NCI-H2081 treated with DMSO at 0.1 percent for 48 hours (cell line): ENCODE measurements around the gene PDCD2.
"Not testable (repeated sequence)": the region's sequence is repeated elsewhere in the genome, so short reads cannot be mapped to it uniquely, and the experiment has no call there.

Experiments used
- DNase-seq: peaks from one replicate; lab custom pipeline; 2025; lab: John Stamatoyannopoulos, UW

Gene PDCD2

DNA sequence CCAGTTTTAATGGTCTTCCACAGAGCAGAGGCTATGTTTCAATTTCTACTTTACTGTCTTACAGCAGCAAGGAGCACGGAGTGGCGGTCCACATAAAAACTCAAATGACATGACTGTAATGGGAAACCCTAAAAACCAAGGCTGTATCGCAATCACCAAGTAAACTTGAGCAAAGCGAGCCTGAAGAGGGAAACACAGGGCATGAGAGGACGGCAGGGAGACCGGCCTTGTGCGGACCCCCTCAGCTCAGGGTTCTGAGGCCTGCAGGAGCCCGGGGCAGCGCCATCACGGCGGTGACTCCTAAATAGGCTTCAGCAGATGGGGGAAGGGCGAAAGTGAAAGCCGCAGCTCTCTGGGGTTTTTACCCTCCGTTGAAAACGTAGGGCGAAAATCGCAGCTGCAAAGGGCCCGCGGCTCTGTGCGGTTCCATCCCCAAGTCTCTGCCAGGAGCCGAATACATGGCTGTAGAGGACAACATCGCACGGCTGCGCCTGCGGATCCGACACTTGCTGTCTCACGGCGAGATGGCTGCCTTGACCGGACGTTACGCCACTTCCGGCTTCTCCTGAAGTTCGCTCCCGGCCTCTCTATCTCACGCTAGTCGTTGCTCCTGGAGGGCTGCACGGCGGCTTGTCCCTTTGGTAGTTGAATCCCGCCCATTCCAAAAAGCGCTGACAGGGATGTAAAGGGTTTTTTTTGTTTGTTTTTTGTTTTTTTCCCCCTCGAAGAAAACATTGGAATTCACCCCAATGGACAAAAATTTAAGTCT is 31.5 kb downstream of the PDCD2 start, which contains the start of gene PSMB1:
PSMB1 (minus strand) TSS at position 543 of the 769 bp plus-strand sequence; CDS start at position 478, 65 bp downstream.
- DNase-seq = no peak

- no peak for DNase-seq
Measured at GRCh38 chr6:170545405-170545804, 39.0 kb downstream of the PDCD2 start.

DNA sequence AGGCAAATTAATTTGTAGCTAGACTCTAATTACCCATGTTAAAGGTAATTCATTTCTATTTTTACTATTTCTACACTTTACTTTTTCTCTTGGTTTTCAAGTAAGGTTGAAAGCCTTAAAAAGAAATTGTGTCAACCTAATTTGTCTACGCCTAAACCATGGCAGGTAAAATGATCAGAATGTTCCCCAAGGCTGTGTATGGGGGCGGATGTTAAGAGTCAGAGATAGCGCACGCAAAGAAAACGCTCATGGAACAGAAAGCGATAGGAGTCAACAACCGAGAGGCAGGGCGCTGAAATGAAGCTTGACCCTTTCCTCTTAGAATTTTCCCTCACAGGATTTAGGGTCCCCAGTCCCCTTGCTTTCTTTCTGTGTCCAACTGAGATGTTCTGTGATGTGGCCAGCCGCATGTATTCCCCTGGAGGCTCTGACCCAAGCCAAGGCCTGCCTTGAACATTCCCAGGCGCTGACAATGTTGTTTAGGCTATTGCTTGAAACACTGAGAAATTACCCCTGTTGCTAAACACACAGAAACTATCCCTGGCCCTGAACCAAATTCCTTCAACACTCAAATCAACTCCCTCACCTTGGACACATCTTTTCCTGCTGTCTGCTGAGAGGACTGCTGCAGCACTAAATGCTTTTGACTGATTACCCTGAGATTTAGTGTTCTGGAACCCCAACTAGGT is 42.3 kb downstream of the PDCD2 start:
- no peak for DNase-seq

GRCh38 chr6:170537329-170537728 is 47.1 kb downstream of the PDCD2 start:
- DNase-seq = no peak

DNA sequence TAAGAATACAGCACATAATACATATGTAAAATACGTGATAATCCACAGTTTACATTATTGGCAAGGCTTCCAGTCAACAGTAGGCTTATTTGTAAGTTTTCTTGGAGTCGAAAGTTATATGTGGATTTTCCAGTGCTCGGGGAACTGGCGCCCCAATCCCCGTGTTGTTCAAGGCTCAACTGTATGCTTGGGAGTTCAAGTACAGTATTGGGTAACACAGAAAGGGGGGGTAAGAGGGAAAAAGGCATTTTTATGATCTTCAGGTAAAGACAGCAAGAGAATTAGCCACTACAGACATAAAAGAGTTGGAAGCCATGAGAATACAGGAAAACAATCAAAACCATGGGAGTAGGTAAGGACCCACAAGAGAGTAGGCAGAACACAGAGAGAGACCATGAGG is 47.8 kb downstream of the PDCD2 start:
- no peak for DNase-seq

DNA sequence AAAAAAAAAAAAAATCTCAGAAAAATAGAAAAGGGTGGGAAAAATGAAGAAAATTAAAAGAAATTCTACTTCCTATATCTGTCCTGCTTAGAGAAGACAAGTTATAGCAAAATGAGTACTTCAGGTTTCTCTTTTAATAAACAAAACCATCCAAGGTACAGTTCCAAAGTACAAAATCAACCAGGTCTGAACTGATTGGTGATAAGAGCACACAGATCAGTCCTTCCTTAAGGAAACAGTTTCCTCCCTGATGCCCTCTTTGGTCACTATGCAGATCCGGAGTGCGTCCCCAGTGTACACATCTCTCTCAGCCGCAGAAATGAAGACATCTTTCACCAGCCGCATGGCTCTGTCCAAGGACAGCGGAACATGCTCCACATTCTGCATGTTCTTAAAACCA is 49.4 kb downstream of the PDCD2 start:
- no peak for DNase-seq

- DNase-seq = no peak
Measured at GRCh38 chr6:170533792-170534191, 50.6 kb downstream of the PDCD2 start.

DNA sequence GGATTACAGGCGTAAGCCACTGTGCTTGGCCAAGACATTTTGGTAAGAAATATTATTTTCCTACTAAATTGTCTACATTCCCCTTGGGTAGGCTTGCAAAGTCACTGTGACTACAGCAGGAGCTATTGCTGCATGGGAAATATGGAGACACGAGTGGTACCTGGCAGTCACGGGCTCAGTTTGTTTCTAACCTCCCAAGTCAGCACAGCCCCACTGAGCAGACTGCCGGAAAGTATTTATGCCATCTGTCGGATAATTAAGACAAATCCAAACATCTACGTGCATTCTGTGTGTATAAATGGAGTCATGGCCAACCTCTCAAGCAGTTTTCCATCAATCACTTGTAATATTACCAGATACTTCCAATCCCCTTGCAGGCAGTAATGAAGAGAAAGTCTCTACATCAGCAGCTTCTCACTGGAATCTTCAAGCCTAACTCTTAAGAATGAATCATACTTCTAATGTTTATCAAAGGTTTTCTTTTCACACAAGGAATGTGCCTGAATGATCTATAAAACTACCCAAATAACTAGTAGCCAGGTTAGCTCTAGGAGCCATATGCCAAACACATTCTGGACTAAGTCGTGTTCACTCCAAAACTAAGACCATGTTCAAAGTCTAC is 51.5 kb downstream of the PDCD2 start:
- no peak for DNase-seq

GRCh38 chr6:170529839-170530469 is 54.5 kb downstream of the PDCD2 start:
- no peak for DNase-seq

DNA sequence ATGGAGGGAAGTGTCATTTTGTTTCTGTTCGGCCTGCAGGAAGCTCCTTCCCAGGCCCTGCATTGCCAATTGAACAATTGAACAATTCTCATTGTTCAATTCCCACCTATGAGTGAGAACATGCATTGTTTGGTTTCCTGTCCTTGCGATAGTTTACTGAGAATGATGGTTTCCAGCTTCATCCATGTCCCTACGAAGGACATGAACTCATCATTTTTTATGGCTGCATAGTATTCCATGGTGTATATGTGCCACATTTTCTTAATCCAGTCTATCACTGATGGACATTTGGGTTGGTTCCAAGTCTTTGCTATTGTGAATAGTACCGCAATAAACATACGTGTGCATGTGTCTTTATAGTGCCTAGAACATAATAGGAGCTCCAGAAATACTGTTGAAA is 56.4 kb downstream of the PDCD2 start:
- DNase-seq = not testable (repeated sequence)

- DNase-seq = no peak
Measured at GRCh38 chr6:170525795-170526194, 58.6 kb downstream of the PDCD2 start.
